HG02870 (cell line): ENCODE measurements around the gene SOBP.

ENCODE experiments used
- ATAC-seq: cut with Tn5 transposase; IDR thresholded peaks from one replicate; pipeline ENCODE4 v1.9.1; 2021; ENCODE audit warnings: mild to moderate bottlenecking, moderate library complexity; ENCODE audit not compliant: unreplicated experiment

The SOBP gene

GRCh38 chr6:107707346-107708275, 217.7 kb downstream of the SOBP start:
- ATAC-seq, result no peak

DNA sequence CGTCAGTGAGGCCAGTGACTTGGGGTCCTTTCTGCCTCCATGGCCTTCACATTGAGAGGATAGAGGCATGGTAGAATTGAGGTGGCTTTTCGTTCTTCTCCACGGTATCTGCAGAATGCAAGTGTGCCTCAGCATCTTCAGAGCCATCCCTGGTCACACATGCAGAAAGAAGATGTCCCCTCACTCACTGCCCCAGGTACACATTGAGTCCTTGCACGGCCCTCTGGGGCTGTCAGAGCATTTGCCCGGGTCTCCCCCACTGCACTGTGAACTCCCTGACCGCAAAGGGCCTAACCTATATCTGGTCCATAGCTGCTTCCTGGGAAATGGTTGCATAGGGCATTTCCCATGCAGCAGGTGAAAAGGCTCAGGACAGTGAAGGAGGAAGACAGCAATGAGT, 218.5 kb downstream of the SOBP start:
- no peak for ATAC-seq

DNA sequence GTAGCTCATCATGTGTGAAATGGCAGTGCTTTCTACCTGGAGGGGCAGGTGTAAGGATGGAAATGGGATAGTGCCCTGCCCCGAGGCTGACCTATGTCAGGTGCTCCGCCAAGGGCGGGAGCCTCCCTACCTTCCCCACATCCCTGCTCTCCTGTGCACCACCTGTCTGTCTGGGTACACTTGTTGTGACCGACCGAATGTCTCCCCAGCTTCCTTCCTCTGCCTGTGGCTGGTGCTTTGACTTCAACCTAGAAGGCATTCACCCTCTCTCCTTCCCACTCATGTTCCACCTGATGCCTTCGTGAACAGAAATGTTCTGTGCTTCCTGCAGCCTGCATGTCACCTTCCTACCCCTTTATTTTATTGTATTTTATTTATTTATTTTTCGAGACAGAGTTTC, 219.4 kb downstream of the SOBP start:
- ATAC-seq, result no peak
